Keratinocyte (primary cell): ENCODE data around the gene SWI5. TPM values are rescaled to one million over a fixed set of nuclear protein-coding genes. Genes with fewer than 3 reads are reported as not detected.

Experiments used
- DNase-seq: peaks from one replicate; pipeline ENCODE4 v3.0.0-alpha.2; 2011; ENCODE audit warnings: low read depth, missing footprints, low spot score
- FAIRE-seq: peaks from 2 replicates; lab custom pipeline; 2011; peaks lifted over from hg19 to GRCh38; lab: Jason Lieb, UNC
- H2AFZ ChIP-seq: 2 replicates; pipeline ENCODE4 v1.6.0; 2012; ENCODE audit warnings: low read length, control low read depth, inconsistent platforms; ENCODE audit not compliant: control insufficient read depth
- H3K27ac ChIP-seq: 2 replicates; pipeline ENCODE4 v1.5.1; 2011; ENCODE audit warnings: low read length; ENCODE audit not compliant: control insufficient read depth, insufficient read depth
- H3K27me3 ChIP-seq: 3 replicates; pipeline ENCODE4 v1.6.0; 2011; ENCODE audit warnings: low read length; ENCODE audit not compliant: control insufficient read depth, insufficient read depth; ENCODE audit errors: extremely low read depth
- H3K36me3 ChIP-seq, 2 experiments: 2 replicates in 1 of 2; 3 replicates in 1 of 2; pipeline ENCODE4 v1.5.1; 2011; ENCODE audit warnings: low read length in 2 of 2, mild to moderate bottlenecking in 1 of 2; ENCODE audit not compliant: control insufficient read depth in 2 of 2, insufficient read depth in 2 of 2; ENCODE audit errors: extremely low read depth in 1 of 2
- H3K4me1 ChIP-seq: 3 replicates; pipeline ENCODE4 v1.5.1; 2011; ENCODE audit warnings: low read length; ENCODE audit not compliant: control insufficient read depth, insufficient read depth; ENCODE audit errors: extremely low read depth
- H3K4me2 ChIP-seq: 3 replicates; pipeline ENCODE4 v1.6.0; 2011; ENCODE audit warnings: low read depth, low read length; ENCODE audit not compliant: control insufficient read depth, insufficient read depth; ENCODE audit errors: extremely low read depth
- H3K4me3 ChIP-seq, 3 experiments: fragments of 200-600 bp in 1 of 3; sonication (generic) in 1 of 3; 2 replicates in 2 of 3; 3 replicates in 1 of 3; pipeline ENCODE4 v1.5.1; 2011 to 2016; ENCODE audit warnings: low read length in 3 of 3, mild to moderate bottlenecking in 3 of 3, control low read depth in 2 of 3, inconsistent platforms in 1 of 3, low read depth in 1 of 3, mixed read lengths in 1 of 3, mixed run types in 1 of 3, moderate library complexity in 1 of 3; ENCODE audit not compliant: control insufficient read depth in 2 of 3, insufficient read depth in 2 of 3; ENCODE audit errors: extremely low read depth in 1 of 3
- H3K79me2 ChIP-seq: 2 replicates; pipeline ENCODE4 v1.6.0; 2012; ENCODE audit warnings: low read length; ENCODE audit not compliant: control insufficient read depth, insufficient read depth
- H3K9ac ChIP-seq: 3 replicates; pipeline ENCODE4 v1.6.0; 2011; ENCODE audit warnings: low read length; ENCODE audit not compliant: control insufficient read depth, insufficient read depth; ENCODE audit errors: extremely low read depth
- H3K9me1 ChIP-seq: 3 replicates; pipeline ENCODE4 v1.6.0; 2011; ENCODE audit warnings: low read length; ENCODE audit not compliant: control insufficient read depth, insufficient read depth; ENCODE audit errors: extremely low read depth
- H3K9me3 ChIP-seq: 2 replicates; pipeline ENCODE4 v1.5.1; 2012; ENCODE audit warnings: low read depth, low read length; ENCODE audit not compliant: control insufficient read depth
- H4K20me1 ChIP-seq: 3 replicates; pipeline ENCODE4 v1.6.0; 2011; ENCODE audit warnings: low read length; ENCODE audit not compliant: control insufficient read depth, insufficient read depth; ENCODE audit errors: extremely low read depth
- EZH2 ChIP-seq: IDR thresholded peaks from one replicate; pipeline ENCODE4 v1.6.1; 2012; ENCODE audit warnings: inconsistent platforms, mild to moderate bottlenecking, low read length, moderate library complexity
- dilution Hi-C: fragments of 300-500 bp; cut with MboI; formaldehyde crosslinking; loops from one replicate; pipeline ENCODE4 v1.7.0; 2020; ENCODE audit warnings: low sequenced_read_pairs; ENCODE audit not compliant: extremely low pct_ligation_motif_present
- polyA plus RNA-seq, 5 experiments: library from polyadenylated mRNA; depleted of rRNA in 3 of 5; stranded (reverse) in 3 of 5; stranded (forward) in 1 of 5; unstranded in 1 of 5; fragments of >200 nt; gene quantifications; 1 replicate in 1 of 5; 2 replicates in 3 of 5; 3 replicates in 1 of 5; pipeline versions ENCODE4 v1.2.1 to v1.2.3, GENCODE V29; 2011 to 2012; ENCODE audit warnings: missing spikeins in 2 of 5, low read depth in 1 of 5, low replicate concordance in 1 of 5
- TF ChIP-seq, protein P1 (sequence below), 3 experiments: IDR thresholded peaks in 1 of 3; conservative IDR thresholded peaks in 1 of 3; optimal IDR thresholded peaks in 1 of 3; 2 replicates in 2 of 3; 3 replicates in 1 of 3; pipeline versions ENCODE3 to v1.5.1; 2011; ENCODE audit warnings: low read length in 3 of 3, mild to moderate bottlenecking in 3 of 3, moderate library complexity in 2 of 3, control low read depth in 1 of 3, inconsistent platforms in 1 of 3; ENCODE audit not compliant: insufficient read depth in 2 of 3; ENCODE audit errors: extremely low read depth in 1 of 3

The SWI5 gene
- polyA plus RNA-seq, 1 donor (not counting 4 experiments of a cell fraction or from before 2014, with no cell fraction given) = 39.4 TPM

DNA sequence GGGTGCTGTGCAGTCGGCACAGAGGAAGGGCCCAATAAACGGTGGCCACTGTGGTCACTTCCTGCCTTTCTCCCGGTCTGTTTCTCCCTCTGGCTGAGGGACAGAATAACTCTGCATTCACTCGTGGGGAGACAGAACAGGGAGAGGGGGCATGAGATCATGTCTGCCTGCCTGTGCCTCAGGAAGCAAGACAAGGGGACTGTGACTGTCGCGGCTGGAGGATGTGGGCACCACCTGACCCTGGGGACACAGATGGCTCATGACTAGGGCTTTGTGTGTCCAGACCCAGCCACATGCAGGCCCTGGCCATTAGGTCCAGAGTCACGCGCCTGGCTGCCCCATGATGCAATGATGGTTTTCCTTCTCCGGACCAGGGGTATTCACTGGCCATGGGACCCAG, 40.3 kb downstream of the SWI5 start:
- H3K9ac ChIP-seq = no peak overlapping the region
- H3K36me3 ChIP-seq = peaks cover 15 to 25% of the 10 kb centered on the region in 2 experiments
- dilution Hi-C loops = no loop called here

DNA sequence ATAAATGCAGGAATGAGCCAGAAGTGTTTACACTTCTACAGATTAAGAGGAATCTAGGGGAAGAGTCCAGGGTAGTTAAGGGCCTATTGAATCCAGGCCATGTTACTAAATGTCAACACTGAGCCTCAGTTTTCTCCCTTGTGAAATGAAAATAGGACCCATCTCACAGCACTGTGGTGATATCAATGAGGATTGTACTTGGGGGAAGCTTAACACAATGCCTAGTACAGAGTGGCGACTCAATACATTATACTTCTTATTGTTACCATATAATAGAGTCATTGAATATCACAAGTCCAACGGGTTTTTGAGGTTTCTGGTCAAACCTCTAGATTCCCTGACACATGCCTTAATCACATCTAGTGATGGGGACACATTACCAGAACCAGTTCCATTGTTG, 41.6 kb downstream of the SWI5 start:
- Histone ChIP-seq H3K27me3 (no peaks in the 10 kb centered on the region), H3K9me3 (no peaks in the 10 kb centered on the region), H3K27ac (no peak overlapping the region), H2AFZ (no peak overlapping the region), H3K9me1 (no peaks in the 10 kb centered on the region), H3K4me2 (no peak overlapping the region), H3K4me3 (no peak overlapping the region), H3K36me3 (peaks cover 13 to 25% of the 10 kb centered on the region in 2 experiments), H3K4me1 (peaks cover 7% of the 10 kb centered on the region), H3K9ac (no peak overlapping the region), H3K79me2 (peaks cover 12% of the 10 kb centered on the region), H4K20me1 (no peaks in the 10 kb centered on the region)
- FAIRE-seq (no peak), DNase-seq (no peak)
- no peak for TF ChIP-seq EZH2
- TF ChIP-seq, protein P1, sequence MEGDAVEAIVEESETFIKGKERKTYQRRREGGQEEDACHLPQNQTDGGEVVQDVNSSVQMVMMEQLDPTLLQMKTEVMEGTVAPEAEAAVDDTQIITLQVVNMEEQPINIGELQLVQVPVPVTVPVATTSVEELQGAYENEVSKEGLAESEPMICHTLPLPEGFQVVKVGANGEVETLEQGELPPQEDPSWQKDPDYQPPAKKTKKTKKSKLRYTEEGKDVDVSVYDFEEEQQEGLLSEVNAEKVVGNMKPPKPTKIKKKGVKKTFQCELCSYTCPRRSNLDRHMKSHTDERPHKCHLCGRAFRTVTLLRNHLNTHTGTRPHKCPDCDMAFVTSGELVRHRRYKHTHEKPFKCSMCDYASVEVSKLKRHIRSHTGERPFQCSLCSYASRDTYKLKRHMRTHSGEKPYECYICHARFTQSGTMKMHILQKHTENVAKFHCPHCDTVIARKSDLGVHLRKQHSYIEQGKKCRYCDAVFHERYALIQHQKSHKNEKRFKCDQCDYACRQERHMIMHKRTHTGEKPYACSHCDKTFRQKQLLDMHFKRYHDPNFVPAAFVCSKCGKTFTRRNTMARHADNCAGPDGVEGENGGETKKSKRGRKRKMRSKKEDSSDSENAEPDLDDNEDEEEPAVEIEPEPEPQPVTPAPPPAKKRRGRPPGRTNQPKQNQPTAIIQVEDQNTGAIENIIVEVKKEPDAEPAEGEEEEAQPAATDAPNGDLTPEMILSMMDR (optimal IDR thresholded peaks at IDR 0.05 in 1 of 3, IDR thresholded peaks at IDR 0.05 in 1 of 3, conservative IDR thresholded peaks at IDR 0.05 in 1 of 3; ENCODE audit: extremely low read depth in 1 of 3, insufficient read depth in 2 of 3, low read length in 3 of 3) = no peak
- dilution Hi-C loops = no loop called here

More for the DNA sequence above, 40.3 kb downstream of the SWI5 start:
- Histone ChIP-seq H3K9me1 (no peaks in the 10 kb centered on the region), H3K4me2 (no peak overlapping the region), H3K27ac (no peak overlapping the region), H3K27me3 (no peaks in the 10 kb centered on the region), H3K4me3 (no peak overlapping the region), H4K20me1 (no peaks in the 10 kb centered on the region), H3K9me3 (no peaks in the 10 kb centered on the region), H3K4me1 (peaks cover 5% of the 10 kb centered on the region), H3K79me2 (peaks cover 5% of the 10 kb centered on the region), H2AFZ (no peak overlapping the region)
- DNase-seq (no peak), FAIRE-seq (no peak)
- no peak for TF ChIP-seq EZH2
- TF ChIP-seq, protein P1 (optimal IDR thresholded peaks at IDR 0.05 in 1 of 3, IDR thresholded peaks at IDR 0.05 in 1 of 3, conservative IDR thresholded peaks at IDR 0.05 in 1 of 3; ENCODE audit: extremely low read depth in 1 of 3, insufficient read depth in 2 of 3, low read length in 3 of 3) = no peak
